KMS-11 (cell line): ENCODE data around the gene AKT2.

Experiments used
- H2AFZ ChIP-seq: fragments of 200-600 bp; sonication (generic); 2 replicates; pipeline ENCODE4 v1.6.1; 2016; ENCODE audit warnings: antibody characterized with exemption, mixed run types, low read depth
- H3K27ac ChIP-seq: fragments of 200-600 bp; sonication (generic); 2 replicates; pipeline ENCODE4 v1.6.1; 2016; ENCODE audit warnings: mild to moderate bottlenecking, mixed run types
- H3K27me3 ChIP-seq: fragments of 200-600 bp; sonication (generic); 2 replicates; pipeline ENCODE4 v1.6.1; 2017; ENCODE audit warnings: mild to moderate bottlenecking, low read depth, mixed run types, moderate library complexity; ENCODE audit not compliant: insufficient read depth
- H3K36me3 ChIP-seq: fragments of 200-600 bp; sonication (generic); 2 replicates; pipeline ENCODE4 v1.6.1; 2017; ENCODE audit warnings: mild to moderate bottlenecking, mixed run types; ENCODE audit not compliant: insufficient read depth
- H3K4me1 ChIP-seq: fragments of 200-600 bp; sonication (generic); 2 replicates; pipeline ENCODE4 v1.6.1; 2016; ENCODE audit warnings: mild to moderate bottlenecking, low read depth, mixed run types; ENCODE audit not compliant: poor library complexity, severe bottlenecking
- H3K4me2 ChIP-seq: fragments of 200-600 bp; sonication (generic); 2 replicates; pipeline ENCODE4 v1.7.0; 2016; ENCODE audit warnings: mild to moderate bottlenecking, mixed run types
- H3K4me3 ChIP-seq: fragments of 200-600 bp; sonication (generic); IDR thresholded peaks from 2 replicates; pipeline ENCODE4 v1.6.1; 2017; ENCODE audit warnings: low read depth, low read length, mixed read lengths; ENCODE audit not compliant: insufficient read depth
- H3K79me2 ChIP-seq: fragments of 200-600 bp; sonication (generic); 2 replicates; pipeline ENCODE4 v1.6.1; 2016; ENCODE audit warnings: low read depth, mixed run types; ENCODE audit not compliant: insufficient read depth
- H3K9ac ChIP-seq: fragments of 200-600 bp; sonication (generic); 2 replicates; pipeline ENCODE4 v1.6.1; 2016; ENCODE audit warnings: mild to moderate bottlenecking, mixed run types
- H4K20me1 ChIP-seq: fragments of 200-600 bp; sonication (generic); 2 replicates; pipeline ENCODE4 v1.6.1; 2016; ENCODE audit warnings: mild to moderate bottlenecking, mixed run types; ENCODE audit not compliant: insufficient read depth
- CTCF ChIP-seq: fragments of 200-600 bp; sonication (generic); conservative IDR thresholded peaks from 2 replicates; pipeline ENCODE4 v1.6.1; 2017; ENCODE audit warnings: low read depth, mild to moderate bottlenecking, antibody characterized with exemption, low read length, moderate library complexity, mixed read lengths

The AKT2 gene

GRCh38 chr19:40224342-40225150 is 60.6 kb downstream of the AKT2 start:
- Histone ChIP-seq H2AFZ (no peak overlapping the region), H3K36me3 (no peaks in the 10 kb centered on the region), H3K27ac (no peak overlapping the region), H3K4me3 (no peak overlapping the region), H3K79me2 (no peaks in the 10 kb centered on the region), H3K27me3 (no peaks in the 10 kb centered on the region), H4K20me1 (no peaks in the 10 kb centered on the region), H3K4me2 (no peak overlapping the region), H3K4me1 (no peaks in the 10 kb centered on the region), H3K9ac (no peak overlapping the region)
- TF ChIP-seq CTCF: no peak

GRCh38 chr19:40223135-40223822 is 61.9 kb downstream of the AKT2 start:
- Histone ChIP-seq H3K4me1 (no peaks in the 10 kb centered on the region), H3K36me3 (no peaks in the 10 kb centered on the region), H2AFZ (no peak overlapping the region), H4K20me1 (no peaks in the 10 kb centered on the region), H3K27ac (no peak overlapping the region), H3K27me3 (no peaks in the 10 kb centered on the region; the same call in 1 of the 2 replicates), H3K4me2 (no peak overlapping the region), H3K79me2 (no peaks in the 10 kb centered on the region), H3K4me3 (no peak overlapping the region), H3K9ac (no peak overlapping the region)
- no peak for TF ChIP-seq CTCF

- Histone ChIP-seq H3K9ac (no peak overlapping the region), H4K20me1 (no peaks in the 10 kb centered on the region), H3K4me1 (no peaks in the 10 kb centered on the region), H3K4me2 (no peak overlapping the region), H3K27ac (no peak overlapping the region), H3K36me3 (no peaks in the 10 kb centered on the region), H2AFZ (no peak overlapping the region), H3K27me3 (no peaks in the 10 kb centered on the region; the same call in 1 of the 2 replicates), H3K79me2 (no peaks in the 10 kb centered on the region), H3K4me3 (no peak overlapping the region)
- peak; percentile 97 for TF ChIP-seq CTCF
These were observed 63.1 kb downstream of the AKT2 start for GRCh38 chr19:40221858-40222619.

GRCh38 chr19:40220674-40221073 is 64.5 kb downstream of the AKT2 start:
- H3K9ac ChIP-seq: no peak overlapping the region
- no peaks in the 10 kb centered on the region for H3K36me3 ChIP-seq
- H3K4me3 ChIP-seq: no peak overlapping the region
- H3K27ac ChIP-seq: no peak overlapping the region
- H3K4me2 ChIP-seq: no peak overlapping the region
- H3K79me2 ChIP-seq: no peaks in the 10 kb centered on the region
- H3K27me3 ChIP-seq: no peaks in the 10 kb centered on the region; the same call in 1 of the 2 replicates
- H4K20me1 ChIP-seq: no peaks in the 10 kb centered on the region
- H2AFZ ChIP-seq: no peak overlapping the region
- no peak for TF ChIP-seq CTCF
- no peaks in the 10 kb centered on the region for H3K4me1 ChIP-seq
